NOMO-1 treated with dmso at 0.1 percent for 144 hours (cell line): ENCODE results near the gene FBXO38.

Experiments
- DNase-seq: peaks from one replicate; lab custom pipeline; 2025; ENCODE audit not compliant: unreplicated experiment; lab: John Stamatoyannopoulos, UW

Gene FBXO38

DNA sequence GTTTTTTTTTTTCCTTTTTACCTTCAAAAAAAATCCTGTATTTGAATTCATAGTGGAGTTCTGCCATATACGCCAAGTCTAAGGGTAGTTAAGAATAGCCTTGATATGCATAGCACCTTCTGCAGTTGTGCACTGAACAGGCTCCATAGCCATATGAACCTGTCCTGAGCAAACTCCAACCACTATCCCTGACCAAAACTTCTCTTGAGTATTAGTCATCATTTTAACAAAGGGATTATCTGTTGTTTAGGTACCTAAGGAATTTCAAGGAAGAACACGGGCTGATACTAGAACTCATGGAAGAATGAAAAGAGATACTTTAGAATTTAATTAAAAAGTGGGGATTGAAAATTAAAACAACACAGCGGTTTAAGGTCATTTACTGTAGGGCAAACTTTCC lies 1.9 kb upstream of the FBXO38 start:
- no peak for DNase-seq

DNA sequence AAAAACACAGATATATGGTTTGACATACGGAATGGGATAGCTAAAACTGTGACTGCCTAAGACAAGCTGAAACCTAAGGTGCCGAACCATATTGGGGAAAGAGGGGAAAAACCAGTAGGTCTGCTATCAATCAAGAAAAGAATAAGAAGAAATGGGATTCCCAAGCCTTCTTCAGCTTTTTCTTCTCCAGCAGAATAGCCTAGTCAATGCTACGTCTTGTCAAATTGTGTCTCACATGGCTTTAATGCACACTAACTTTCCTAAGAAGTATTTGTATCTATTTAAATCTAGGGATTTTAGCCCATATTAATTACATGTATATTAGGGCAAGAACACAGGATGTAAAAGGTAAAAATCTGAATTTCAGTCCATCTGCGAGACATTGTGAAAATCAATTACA lies 797 bp upstream of the FBXO38 start:
- DNase-seq = no peak

DNA sequence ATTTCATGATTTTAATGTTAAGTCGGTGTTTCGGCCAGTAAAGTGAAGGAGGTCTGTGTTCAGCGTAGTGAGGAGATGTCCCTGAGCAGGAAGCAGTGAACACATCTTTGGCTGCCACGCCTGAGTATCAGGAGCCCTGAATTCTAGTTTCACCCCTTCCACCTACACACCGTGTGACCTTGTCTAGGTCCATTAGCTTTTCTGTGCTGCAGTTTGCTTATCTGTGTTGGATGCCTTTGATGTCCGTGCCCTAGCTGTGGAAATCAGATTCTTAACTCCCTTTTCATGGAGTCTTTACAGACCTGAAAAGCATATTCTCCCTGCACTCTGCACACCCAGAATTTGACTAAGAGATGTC lies 601 bp downstream of the FBXO38 start:
- no peak for DNase-seq

DNA sequence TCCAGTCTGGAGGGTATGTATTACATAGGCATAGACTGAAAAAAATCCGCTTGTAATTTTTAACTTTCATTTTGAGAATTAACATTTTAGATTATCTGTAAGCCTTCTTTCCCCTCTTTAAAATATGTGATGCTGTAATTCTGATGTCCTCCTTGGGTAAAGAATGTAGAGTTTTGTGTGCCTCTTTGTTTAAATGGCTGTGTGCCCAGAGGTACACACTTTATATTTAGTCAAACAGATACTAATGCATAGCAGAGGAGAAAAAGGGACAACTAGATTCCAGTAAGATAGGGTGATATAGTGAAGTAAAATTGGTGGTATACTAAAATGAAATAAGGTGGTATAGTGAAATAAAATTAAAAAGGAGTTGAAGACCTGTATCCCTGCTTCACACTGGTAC lies 1.3 kb downstream of the FBXO38 start:
- no peak for DNase-seq

DNA sequence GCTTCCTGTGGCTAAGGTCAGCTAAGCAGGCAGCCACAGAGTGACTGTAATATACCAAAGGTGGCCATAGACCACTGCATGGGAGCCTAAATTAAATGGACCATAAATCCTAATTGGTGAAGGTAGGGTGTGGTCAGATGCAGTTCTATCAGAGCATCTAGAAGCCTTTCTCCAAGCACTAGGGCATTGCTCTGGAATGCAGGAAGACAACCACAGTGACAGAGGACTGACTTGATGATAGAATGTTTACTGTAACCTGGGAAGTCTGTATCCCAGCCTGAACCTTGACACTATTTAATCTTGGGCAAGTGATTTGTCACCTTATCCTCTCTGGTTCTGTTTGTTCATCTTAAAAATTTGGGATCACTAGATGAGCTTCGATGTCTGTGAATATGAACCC lies 2.3 kb downstream of the FBXO38 start:
- no peak for DNase-seq

DNA sequence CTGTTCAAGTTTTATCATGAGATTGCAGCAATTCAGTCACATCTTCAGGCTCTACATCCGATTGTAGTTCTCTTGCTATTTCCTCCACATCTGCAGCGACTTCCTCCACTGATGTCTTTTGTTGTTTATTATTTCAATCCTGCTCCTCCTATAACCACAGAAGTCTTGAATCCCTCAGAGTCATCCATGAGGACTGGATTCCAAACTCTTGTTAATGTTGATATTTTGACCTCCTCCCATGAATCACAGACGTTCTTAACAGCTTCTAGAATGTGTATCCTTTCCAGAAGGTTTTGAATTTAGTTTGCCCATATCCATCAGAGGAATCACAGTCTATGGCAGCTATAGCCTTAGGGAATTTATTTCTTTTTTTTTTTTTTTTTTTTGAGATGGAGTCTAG lies 3.6 kb downstream of the FBXO38 start:
- DNase-seq = no peak

DNA sequence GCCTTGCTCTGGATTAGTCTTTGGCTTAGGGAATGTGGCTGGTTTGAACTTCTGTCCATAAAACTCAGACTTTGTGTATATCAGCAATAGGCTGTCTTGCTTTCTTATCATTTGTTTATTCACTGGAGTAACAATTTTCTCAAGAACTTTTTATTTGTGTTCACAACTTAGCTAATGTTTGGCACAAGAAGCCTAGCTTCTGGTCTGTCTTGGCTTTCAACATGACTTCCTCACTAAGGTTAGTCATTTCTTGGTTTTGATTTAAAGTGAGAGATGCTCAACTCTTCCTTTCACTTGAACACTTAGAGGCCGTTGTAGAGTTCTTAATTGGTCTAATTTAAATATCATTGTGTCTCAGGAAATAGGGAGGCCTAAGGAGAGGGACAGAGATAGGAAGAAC lies 4.9 kb downstream of the FBXO38 start:
- DNase-seq = no peak

DNA sequence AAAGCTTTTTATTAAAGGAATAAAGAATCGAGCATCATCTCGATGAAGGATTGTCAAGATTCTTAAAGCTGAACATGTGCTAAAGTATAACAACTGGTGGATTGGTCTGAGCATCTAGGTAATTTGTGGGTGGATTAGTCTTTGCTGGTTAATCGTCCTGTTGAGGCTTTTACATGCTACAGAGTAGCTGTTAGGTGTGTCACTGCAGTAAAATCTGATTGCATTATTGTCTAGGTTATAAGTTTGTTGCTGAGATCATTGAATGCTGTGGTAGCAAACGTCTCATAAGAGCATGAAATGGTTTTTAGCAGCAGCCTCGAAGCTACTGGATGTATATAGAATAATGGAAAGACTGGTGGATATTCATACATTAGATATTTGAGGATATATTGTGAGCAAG lies 7.2 kb downstream of the FBXO38 start:
- DNase-seq = no peak

DNA sequence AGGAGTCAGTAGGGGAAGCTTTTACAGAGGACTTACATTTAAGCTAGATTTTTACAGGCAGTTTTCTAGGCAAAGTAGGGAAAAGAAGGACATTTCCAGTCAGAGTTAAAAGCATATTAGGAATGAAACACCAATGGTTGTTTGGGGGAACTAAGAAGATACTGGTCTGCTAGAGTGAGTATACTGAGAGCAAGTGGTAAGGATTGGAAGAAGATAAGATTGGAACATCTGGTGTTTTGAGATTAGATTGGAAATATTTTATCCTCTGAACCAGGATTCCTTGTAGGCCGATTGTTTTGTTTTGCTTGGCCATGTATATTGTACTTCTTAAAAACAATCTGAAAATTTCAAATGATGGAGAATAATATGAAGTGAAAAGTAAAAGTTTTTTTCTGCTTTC lies 7.7 kb downstream of the FBXO38 start:
- no peak for DNase-seq

DNA sequence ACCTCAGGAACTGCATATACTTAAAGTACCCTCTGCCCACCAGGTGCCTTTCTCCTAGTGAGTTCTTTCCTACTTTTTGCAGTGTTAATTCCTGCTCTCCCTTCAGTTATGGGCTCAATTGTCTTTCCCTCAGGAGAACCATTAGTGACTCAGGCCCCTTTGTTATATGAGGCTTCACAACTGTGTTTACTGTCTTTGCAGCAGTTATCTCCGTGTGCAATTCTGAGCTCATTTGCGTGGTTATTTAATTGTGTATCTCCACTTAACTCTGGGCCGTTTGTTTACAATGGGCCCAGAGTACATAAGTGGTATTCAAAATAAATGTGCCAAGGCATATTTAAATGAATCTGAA lies 9.6 kb downstream of the FBXO38 start:
- no peak for DNase-seq

DNA sequence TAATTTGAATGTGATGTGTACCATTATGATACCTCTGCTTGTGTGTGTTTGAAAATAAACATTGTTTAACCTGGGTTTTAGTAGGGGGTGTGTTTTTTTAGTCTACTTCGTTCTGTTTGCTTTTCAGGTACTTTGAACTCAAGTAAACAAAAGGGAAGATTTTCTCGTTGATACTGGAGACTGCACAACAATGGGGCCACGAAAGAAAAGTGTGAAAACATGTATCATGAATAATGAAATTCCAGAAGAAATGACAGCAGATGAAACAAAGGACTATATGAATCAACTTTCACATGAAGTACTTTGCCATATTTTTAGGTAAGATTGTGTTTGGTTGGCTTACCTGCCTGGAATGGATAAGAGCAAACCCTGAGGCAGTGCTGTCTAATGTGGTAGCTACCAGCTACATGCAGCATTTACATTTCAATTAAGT lies 10.8 kb downstream of the FBXO38 start:
- no peak for DNase-seq

DNA sequence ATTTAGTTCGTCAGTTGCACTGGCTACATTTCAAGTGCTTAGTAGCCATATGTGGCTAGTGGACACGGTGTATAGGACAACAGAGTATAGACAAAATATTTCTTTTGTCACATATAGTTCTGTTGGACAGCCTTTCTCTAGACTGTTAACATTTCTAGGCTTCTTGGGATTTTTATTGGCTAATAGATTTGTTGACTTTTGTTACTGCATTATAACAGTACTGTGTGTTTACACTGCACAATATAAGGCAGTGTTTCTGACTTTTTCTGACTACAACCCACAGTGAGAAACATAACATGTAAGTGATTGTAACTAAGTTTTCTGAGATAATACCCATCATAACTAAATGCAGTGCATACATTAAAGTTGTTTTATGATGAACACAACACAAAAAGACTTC lies 11.3 kb downstream of the FBXO38 start:
- DNase-seq = no peak

DNA sequence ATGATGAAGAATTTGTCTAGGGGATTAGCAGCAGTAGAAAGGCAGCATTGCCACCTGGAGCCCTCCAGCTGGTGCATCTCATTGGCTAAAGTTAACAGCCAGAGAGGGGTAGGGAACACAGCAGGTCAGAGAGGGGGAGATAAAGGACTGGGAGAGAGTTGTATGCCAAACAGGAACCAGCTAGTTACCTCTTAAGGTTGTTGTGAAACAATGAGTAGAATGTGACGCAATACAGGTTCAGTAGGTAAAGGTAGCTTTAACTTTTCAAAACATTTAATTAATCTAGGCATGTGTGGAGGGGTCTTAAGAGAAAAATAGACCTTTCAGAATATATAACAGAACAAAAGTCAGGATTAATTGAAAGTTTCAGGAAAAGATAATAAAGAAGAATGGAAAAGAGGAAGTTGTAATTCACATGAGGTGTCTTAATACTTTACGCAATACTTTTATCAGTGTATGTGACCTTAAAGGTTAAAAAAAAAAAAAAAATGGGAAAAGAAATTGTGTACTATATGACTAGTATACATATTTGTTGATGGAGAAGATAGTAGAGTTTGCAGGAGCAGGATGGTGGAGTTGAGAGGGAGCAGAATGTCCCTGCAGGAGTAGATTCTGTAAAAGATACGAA lies 14.3 kb downstream of the FBXO38 start:
- peak; percentile 56 for DNase-seq

DNA sequence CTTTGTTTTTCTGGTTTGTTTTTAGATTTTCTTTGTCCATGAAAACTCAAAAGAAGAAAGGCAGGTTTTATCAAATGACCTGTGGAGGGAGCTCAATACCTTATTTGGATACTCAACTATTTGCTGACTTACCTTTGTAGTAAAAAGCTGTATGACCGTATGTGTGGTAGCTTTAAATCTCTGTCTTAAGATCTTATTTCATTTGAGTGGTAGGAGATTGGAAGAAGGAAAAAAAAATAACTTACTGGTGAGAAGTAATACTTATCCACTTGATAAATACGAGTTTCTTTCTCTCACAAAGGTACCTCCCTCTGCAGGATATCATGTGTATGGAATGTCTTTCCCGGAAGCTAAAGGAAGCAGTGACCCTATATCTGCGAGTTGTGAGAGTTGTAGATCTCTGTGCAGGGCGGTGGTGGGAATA lies 15.0 kb downstream of the FBXO38 start:
- DNase-seq = no peak

DNA sequence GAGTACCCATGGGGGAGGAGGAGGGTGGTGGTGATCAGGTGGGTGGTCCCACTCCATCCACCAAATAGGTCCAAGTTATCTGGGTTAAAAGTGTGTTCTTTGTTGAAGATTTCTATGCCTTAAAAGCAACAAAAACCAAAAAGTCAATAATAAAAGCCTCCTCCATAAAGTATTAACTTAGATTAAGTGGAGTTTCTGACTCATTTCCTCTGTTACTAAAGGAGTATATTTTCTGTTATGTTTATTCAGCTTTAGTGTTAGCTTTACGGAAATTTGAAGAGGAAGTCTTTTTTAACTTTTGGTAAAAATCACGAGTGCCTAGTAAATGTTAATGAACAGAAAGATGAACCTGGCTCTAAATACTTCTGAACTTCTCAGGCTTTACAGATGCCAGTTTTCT lies 17.8 kb downstream of the FBXO38 start:
- no peak for DNase-seq

DNA sequence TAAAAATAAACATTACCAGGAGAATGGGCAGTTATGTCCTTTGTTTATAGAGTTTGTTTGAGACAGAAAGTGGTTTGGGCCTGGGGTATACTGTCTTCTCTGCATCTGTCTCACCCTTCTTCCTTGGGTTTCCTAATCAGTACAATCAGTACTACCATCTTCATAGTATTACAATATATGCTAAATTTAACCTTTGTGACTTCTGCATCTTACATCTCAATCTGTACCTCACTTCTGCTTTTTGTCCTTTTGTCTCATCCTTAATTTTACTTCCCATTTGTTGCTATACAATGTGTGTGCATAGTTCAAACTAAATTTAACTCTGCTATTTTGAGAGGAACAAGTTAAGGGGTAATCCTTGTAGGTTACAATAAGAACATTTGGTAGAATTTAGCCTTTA lies 19.6 kb downstream of the FBXO38 start:
- peak; percentile 82 for DNase-seq

DNA sequence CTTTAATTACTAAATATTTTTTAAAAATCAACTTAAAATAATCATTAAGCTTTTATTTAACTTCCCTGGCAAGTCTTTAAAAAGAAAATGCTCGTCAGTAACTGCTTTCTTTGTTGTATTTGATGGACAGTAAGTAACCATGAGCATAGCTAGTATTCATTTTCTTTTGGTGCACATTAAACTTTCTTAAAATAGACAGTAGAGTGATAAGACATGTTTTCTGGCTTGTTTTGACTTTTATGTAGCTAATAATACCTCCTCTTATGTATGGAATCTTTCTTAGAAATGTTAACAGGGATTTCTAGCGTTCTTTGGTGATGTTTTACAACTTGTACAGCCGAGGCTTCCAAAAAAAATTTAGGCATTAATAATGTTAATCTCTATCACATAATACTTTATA lies 22.6 kb downstream of the FBXO38 start:
- DNase-seq = no peak

DNA sequence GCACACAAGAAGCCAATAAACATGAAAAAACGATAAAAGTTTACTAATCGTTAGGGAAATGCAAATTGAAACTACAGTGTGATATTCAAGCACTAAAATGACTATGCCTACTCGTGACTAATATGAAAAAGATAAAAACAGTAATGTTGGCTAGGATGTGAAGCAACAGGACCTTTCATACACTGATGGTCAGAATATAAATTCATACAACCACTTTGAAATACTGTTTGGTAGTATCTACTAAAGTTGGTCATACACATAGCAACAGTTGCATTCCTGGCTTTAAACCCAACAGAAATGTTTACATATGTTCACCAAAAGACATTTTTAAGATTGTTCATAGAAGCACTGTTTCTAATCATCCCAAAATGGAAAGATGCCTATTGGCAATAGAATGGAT lies 24.3 kb downstream of the FBXO38 start:
- no peak for DNase-seq

DNA sequence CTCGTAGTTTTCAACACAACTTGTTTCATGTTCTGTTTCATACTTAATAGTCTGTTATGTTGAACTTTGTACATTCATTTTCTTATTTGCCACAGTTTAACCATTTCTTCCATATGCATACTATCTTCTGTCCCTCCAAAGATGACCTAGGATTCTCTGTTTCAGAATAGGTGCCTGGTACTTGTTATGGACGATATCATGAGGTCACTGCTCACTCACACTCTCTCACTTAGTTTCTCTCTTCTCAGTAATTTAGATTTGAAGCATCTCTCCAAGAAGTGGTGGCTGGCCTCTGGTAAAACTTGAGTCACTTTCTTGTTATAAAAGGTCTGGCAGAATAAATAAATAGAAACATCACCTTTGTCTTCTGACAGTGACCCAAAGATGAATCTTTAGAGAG lies 28.4 kb downstream of the FBXO38 start:
- DNase-seq = no peak

DNA sequence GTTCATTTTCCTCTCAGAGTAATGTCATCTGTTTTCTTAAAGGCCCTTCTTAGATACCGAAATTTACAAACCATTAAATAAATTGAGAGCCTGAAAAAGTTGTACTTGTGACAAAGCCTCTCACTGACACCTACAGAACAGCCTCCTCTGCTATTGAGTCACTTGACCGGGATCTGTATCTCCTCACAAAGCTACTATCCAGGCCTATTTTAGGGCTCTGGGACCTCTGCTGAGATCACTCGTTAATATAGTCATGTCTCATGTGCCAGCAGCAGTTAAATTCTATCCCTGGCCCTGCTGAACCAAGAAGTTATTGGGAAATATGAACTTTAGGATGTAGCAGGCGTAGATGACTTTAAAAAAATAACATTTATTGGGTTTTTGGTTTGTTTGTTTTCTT lies 31.1 kb downstream of the FBXO38 start:
- DNase-seq = no peak

DNA sequence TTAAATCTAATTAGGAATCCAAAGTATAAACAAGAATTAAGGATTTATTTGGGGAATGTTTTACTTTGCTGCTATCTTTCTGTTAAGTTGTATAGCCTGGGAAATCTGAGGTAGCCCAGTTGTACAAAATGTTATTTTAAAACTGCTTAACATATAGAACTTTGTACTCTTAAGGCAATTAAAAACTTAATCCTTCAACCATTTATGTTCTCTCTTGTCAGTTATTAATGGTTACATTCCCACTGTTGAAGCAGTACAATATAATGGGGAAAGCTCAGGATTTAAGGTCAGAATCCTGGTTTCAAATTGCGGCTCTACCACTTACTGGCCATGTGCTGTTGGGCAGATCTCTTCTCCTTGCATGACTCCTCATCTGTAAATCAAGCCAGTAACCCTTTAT lies 32.7 kb downstream of the FBXO38 start:
- DNase-seq = no peak

DNA sequence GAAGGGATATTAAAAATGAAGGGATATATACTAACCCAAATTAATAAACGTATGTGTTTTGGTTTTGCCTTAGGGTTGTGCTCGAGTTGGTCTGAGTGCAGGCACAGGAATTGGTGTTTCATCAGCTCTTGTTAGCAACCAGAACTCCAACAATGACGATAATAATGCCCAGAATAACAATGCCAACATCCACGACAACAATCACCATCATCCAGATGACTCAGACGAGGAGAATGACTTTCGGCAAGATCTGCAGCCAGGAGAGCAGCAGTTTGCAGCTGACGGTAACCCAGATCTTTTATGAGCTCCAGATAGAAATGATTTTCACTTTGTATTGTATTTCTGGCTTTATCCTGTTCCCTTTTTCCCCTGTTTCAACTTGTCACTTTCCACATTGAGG lies 33.2 kb downstream of the FBXO38 start:
- DNase-seq = no peak

DNA sequence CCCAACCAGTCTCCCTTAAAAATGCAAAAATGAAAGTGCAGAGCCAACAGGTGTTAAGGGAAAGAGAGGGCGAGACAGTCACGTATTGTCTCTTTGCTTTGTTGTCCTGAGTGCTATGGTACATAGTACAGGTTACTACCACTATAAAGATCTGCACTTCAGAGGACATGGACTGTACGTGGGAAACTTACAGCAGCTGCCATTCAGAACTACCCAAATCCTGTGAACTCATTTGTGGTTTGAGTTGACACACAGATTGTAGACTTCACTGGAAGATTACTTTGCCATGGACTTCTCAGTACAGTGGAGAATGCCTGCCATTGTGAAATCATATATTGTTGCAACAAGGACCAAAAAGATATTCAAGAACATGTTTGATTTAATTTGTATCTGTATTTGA lies 34.8 kb downstream of the FBXO38 start:
- no peak for DNase-seq

DNA sequence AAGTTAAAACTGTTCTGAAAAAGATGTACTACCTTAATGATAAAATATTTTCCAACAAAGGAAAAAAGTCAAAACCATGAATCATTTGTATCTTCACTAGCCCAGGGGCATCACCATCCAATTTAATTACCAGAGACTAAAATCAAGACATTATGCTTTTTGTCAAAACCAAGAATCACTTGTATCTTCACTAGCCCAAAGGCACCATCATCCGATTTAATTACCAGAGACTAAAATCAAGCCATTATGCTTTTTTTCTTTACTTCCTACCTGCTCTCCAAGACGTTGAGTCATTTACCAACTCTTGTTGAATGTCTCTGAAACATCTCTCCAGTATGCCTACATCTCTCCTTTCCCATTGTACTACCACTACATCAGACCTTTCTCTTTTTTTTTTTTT lies 37.9 kb downstream of the FBXO38 start:
- DNase-seq = no peak
